Activated T-helper 2 cell treated with anti-CD3 and anti-CD28 coated beads, Interferon-gamma antibody, Interleukin-2, Interleukin-4, amounts not matched to agents 10 μg/mL and 5 μg/mL and 100 μg/mL, durations not matched to agents 14 hours and 24 hours and 36 hours (primary cell): ENCODE data around the gene ANKRD28. TPM values are rescaled to one million over a fixed set of nuclear protein-coding genes. Genes with fewer than 3 reads are reported as not detected.
A peak's percentile ranks its signal among the peaks of the same experiment; 100 is the strongest.
"Not testable (repeated sequence)": the region's sequence is repeated elsewhere in the genome, so short reads cannot be mapped to it uniquely, and the experiment has no call there.

ENCODE experiments used
- DNase-seq: peaks from one replicate; pipeline ENCODE4 v3.0.0; 2021; ENCODE audit warnings: low spot score
- H3K27ac Mint-ChIP-seq: one replicate; pipeline ENCODE4 v1.8.0; 2021; ENCODE audit warnings: mixed read lengths
- H3K27me3 Mint-ChIP-seq: one replicate; pipeline ENCODE4 v1.8.0; 2021; ENCODE audit warnings: low read depth, mixed read lengths
- H3K36me3 Mint-ChIP-seq: one replicate; pipeline ENCODE4 v1.8.0; 2021; ENCODE audit warnings: low read depth, mixed read lengths
- H3K4me1 Mint-ChIP-seq: one replicate; pipeline ENCODE4 v1.8.0; 2021; ENCODE audit warnings: low read depth, mixed read lengths
- H3K4me3 Mint-ChIP-seq: one replicate; pipeline ENCODE4 v1.8.0; 2021; ENCODE audit warnings: low read depth, mild to moderate bottlenecking, moderate library complexity, mixed read lengths
- H3K9me3 Mint-ChIP-seq: one replicate; pipeline ENCODE4 v1.8.0; 2021; ENCODE audit warnings: mixed read lengths
- intact Hi-C: fragments of 100-400 bp; cut with micrococcal nuclease; formaldehyde crosslinking; loops from one replicate; pipeline ENCODE4 v1.15.1; 2023
- total RNA-seq: library from RNA; stranded (reverse); gene quantifications from 2 replicates; pipeline ENCODE4 v1.2.3, GENCODE V29; 2022

Gene ANKRD28
- total RNA-seq, 1 donor from 2014 or later, result 44.2 TPM

GRCh38 chr3:15632212-15632580, 165.6 kb downstream of the ANKRD28 start:
- no peak for DNase-seq

GRCh38 chr3:15631426-15632211, 166.2 kb downstream of the ANKRD28 start:
- Mint-ChIP-seq H3K36me3 (no peaks in the 10 kb centered on the region), H3K9me3 (no peaks in the 10 kb centered on the region), H3K27ac (peak overlapping the region; percentile 34), H3K27me3 (no peaks in the 10 kb centered on the region), H3K4me1 (peaks cover 58% of the 10 kb centered on the region), H3K4me3 (no peak overlapping the region)
- intact Hi-C loops, result loop anchor here (2.0 to 5.0 kb wide), 2 partner anchors 96 to 547 kb away; no protein-coding TSS in a partner anchor
- DNase-seq, result no peak

More at GRCh38 chr3:15632212-15632580, 165.6 kb downstream of the ANKRD28 start:
- Mint-ChIP-seq H3K9me3 (no peaks in the 10 kb centered on the region), H3K27ac (peak overlapping the region; percentile 34), H3K4me3 (no peak overlapping the region), H3K4me1 (peaks cover 62% of the 10 kb centered on the region), H3K27me3 (no peaks in the 10 kb centered on the region), H3K36me3 (no peaks in the 10 kb centered on the region)
- intact Hi-C loops, result loop anchor here (5.0 kb wide), 1 partner anchor 95 kb away; no protein-coding TSS in a partner anchor

GRCh38 chr3:15630646-15631350, 167.0 kb downstream of the ANKRD28 start:
- Mint-ChIP-seq H3K27ac (peak overlapping the region; percentile 64), H3K9me3 (no peaks in the 10 kb centered on the region)

GRCh38 chr3:15629860-15630597, 167.8 kb downstream of the ANKRD28 start:
- no peaks in the 10 kb centered on the region for H3K27me3 Mint-ChIP-seq
- DNase-seq, result peak; percentile 63
- peak overlapping the region; percentile 64 for H3K27ac Mint-ChIP-seq
- peak overlapping the region; percentile 6 for H3K4me3 Mint-ChIP-seq
- no peaks in the 10 kb centered on the region for H3K9me3 Mint-ChIP-seq
- H3K36me3 Mint-ChIP-seq, result peaks cover 4% of the 10 kb centered on the region
- H3K4me1 Mint-ChIP-seq, result peaks cover 52% of the 10 kb centered on the region
- intact Hi-C loops, result loop anchor here (1.0 to 5.0 kb wide), 6 partner anchors 17 to 549 kb away; no protein-coding TSS in a partner anchor

More at GRCh38 chr3:15630646-15631350, 167.0 kb downstream of the ANKRD28 start:
- H3K4me3 Mint-ChIP-seq, result no peak overlapping the region
- intact Hi-C loops, result loop anchor here (1.0 to 5.0 kb wide), 6 partner anchors 17 to 548 kb away; no protein-coding TSS in a partner anchor
- no peaks in the 10 kb centered on the region for H3K27me3 Mint-ChIP-seq
- H3K4me1 Mint-ChIP-seq, result peaks cover 54% of the 10 kb centered on the region
- DNase-seq, result no peak
- peaks cover 1% of the 10 kb centered on the region for H3K36me3 Mint-ChIP-seq

- Mint-ChIP-seq H3K9me3 (peaks cover 6% of the 10 kb centered on the region), H3K36me3 (peaks cover 14% of the 10 kb centered on the region), H3K4me3 (no peak overlapping the region), H3K27ac (no peak overlapping the region), H3K27me3 (no peaks in the 10 kb centered on the region), H3K4me1 (peaks cover 53% of the 10 kb centered on the region)
- intact Hi-C loops, result no loop called here
- DNase-seq, result no peak
These were observed 168.8 kb downstream of the ANKRD28 start for GRCh38 chr3:15628967-15629366.

GRCh38 chr3:15623535-15624440, 174.0 kb downstream of the ANKRD28 start:
- DNase-seq, result no peak
- H3K27ac Mint-ChIP-seq, result peak overlapping the region; percentile 91
- intact Hi-C loops, result no loop called here
- H3K4me1 Mint-ChIP-seq, result peaks cover 31% of the 10 kb centered on the region
- H3K9me3 Mint-ChIP-seq, result peaks cover 53% of the 10 kb centered on the region
- H3K4me3 Mint-ChIP-seq, result no peak overlapping the region
- peaks cover 58% of the 10 kb centered on the region for H3K36me3 Mint-ChIP-seq
- H3K27me3 Mint-ChIP-seq, result no peaks in the 10 kb centered on the region

- H3K27me3 Mint-ChIP-seq, H3K4me3 Mint-ChIP-seq: not testable (repeated sequence)
- peaks cover 53% of the 10 kb centered on the region for H3K36me3 Mint-ChIP-seq
These were observed 177.9 kb downstream of the ANKRD28 start for GRCh38 chr3:15619659-15620464.

More at GRCh38 chr3:15619659-15620464, 177.9 kb downstream of the ANKRD28 start:
- Mint-ChIP-seq H3K9me3 (peaks cover 63% of the 10 kb centered on the region), H3K4me1 (peaks cover 25% of the 10 kb centered on the region)
- H3K27ac Mint-ChIP-seq, DNase-seq, intact Hi-C loops: not testable (repeated sequence)

Other genes with a start within 250 kb of the ANKRD28 start
- gene HACL1, start 196.4 kb downstream of the ANKRD28 start, total RNA-seq, result 22.8 TPM in 2 replicates
- 3.9 and 4.8 TPM in 2 replicates for gene BTD, start 196.2 kb downstream of the ANKRD28 start, total RNA-seq